ENCODE measurements around the gene ELK1. TPM values are rescaled to one million over a fixed set of nuclear protein-coding genes. Genes with fewer than 3 reads are reported as not detected.

ELK1 gene
- total RNA-seq, 4 donors from 2014 or later: 19.1 to 35.3 (median 25.1) TPM

GRCh38 chrX:47664737-47665136, 14.4 kb upstream of the ELK1 start:
- no peak for DNase-seq (ENCODE audit: extremely low spot score)
- no peak overlapping the region for H3K27ac ChIP-seq (replicated peaks in 1 of 4)
- H3K9me3 ChIP-seq: no peaks in the 10 kb centered on the region
- no peak overlapping the region for H3K4me3 ChIP-seq
- H3K27me3 ChIP-seq: no peaks in the 10 kb centered on the region
- no peak for TF ChIP-seq POLR2A (IDR thresholded peaks at IDR 0.05; ENCODE audit: low read depth)
- TF ChIP-seq POLR2AphosphoS5 (IDR thresholded peaks at IDR 0.05): no peak
- TF ChIP-seq CTCF (IDR thresholded peaks at IDR 0.05): no peak
- TF ChIP-seq EP300 (IDR thresholded peaks at IDR 0.05): no peak
- no peaks in the 10 kb centered on the region for H3K36me3 ChIP-seq
- H3K4me1 ChIP-seq: peaks cover 0 to under 1% (median 0%) of the 10 kb centered on the region in 4 donors
- intact Hi-C loops (cut with DNase I): no loop called here
- 80% methylated on average over 5 of the region's 5 CpGs for WGBS

GRCh38 chrX:47662144-47662657, 11.8 kb upstream of the ELK1 start:
- WGBS: 56% methylated on average over 1 of the region's 1 CpG
- H3K4me1 ChIP-seq: peaks cover 0 to 14% (median 4%) of the 10 kb centered on the region in 4 donors
- intact Hi-C loops (cut with DNase I): no loop called here
- no peaks in the 10 kb centered on the region for H3K27me3 ChIP-seq
- peak; percentile 55 for DNase-seq (ENCODE audit: extremely low spot score)
- no peak for TF ChIP-seq EP300 (IDR thresholded peaks at IDR 0.05)
- H3K36me3 ChIP-seq: peaks cover 0 to 4% (median 2%) of the 10 kb centered on the region in 4 donors
- no peaks in the 10 kb centered on the region for H3K9me3 ChIP-seq
- H3K27ac ChIP-seq (replicated peaks in 1 of 4): no peak overlapping the region
- no peak overlapping the region for H3K4me3 ChIP-seq

DNA sequence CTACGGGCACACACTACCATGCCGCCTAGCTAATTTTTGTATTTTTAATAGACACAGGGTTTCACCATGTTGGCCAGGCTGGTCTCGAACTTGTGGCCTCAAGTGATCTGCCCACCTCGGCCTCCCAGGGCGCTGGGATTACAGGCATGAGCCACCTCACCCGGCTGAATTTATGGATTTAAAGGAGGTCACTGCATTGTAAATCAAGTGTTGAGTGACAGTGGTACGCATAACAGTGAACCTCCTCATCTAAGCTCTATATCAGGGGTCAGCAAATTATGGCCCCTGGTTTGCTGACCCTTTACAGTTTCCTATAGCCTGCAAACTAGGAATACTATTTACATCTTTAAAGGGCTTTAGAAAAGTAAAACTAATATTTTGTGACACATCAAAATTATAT, 11.2 kb upstream of the ELK1 start:
- Histone ChIP-seq H3K4me3 (no peak overlapping the region), H3K4me1 (peaks cover 0 to 14% (median 4%) of the 10 kb centered on the region in 4 donors), H3K9me3 (no peaks in the 10 kb centered on the region), H3K27ac (replicated peaks in 1 of 4) (no peak overlapping the region), H3K36me3 (peaks cover 0 to 11% (median 9%) of the 10 kb centered on the region in 4 donors), H3K27me3 (no peaks in the 10 kb centered on the region)
- intact Hi-C loops (cut with DNase I): no loop called here
- TF ChIP-seq CTCF (IDR thresholded peaks at IDR 0.05) (no peak), POLR2AphosphoS5 (IDR thresholded peaks at IDR 0.05) (no peak), EP300 (IDR thresholded peaks at IDR 0.05) (no peak), POLR2A (IDR thresholded peaks at IDR 0.05; ENCODE audit: low read depth) (no peak)
- WGBS: 84% methylated on average over 7 of the region's 7 CpGs
- peak; percentile 4 for DNase-seq (ENCODE audit: extremely low spot score)

GRCh38 chrX:47659421-47659726, 9.0 kb upstream of the ELK1 start:
- no peak for DNase-seq (ENCODE audit: extremely low spot score)
- Histone ChIP-seq H3K4me1 (peaks cover 0 to 14% (median 4%) of the 10 kb centered on the region in 4 donors), H3K27me3 (no peaks in the 10 kb centered on the region), H3K9me3 (no peaks in the 10 kb centered on the region), H3K4me3 (peak overlapping the region; percentile 59 to 75 (median 67)), H3K27ac (replicated peaks in 1 of 4) (peak overlapping the region; percentile 92 to 96 (median 94)), H3K36me3 (peaks cover 0 to 31% (median 18%) of the 10 kb centered on the region in 4 donors)
- intact Hi-C loops (cut with DNase I): loop anchor here (5.0 to 10.0 kb wide), 3 partner anchors 97 to 1505 kb away; partner anchors contain the start of genes ARAF, MAGIX and OTUD5
- WGBS: 58% methylated on average over 8 of the region's 8 CpGs
- TF ChIP-seq POLR2AphosphoS5 (IDR thresholded peaks at IDR 0.05) (no peak), CTCF (IDR thresholded peaks at IDR 0.05) (no peak), EP300 (IDR thresholded peaks at IDR 0.05) (no peak), POLR2A (IDR thresholded peaks at IDR 0.05; ENCODE audit: low read depth) (no peak)

DNA sequence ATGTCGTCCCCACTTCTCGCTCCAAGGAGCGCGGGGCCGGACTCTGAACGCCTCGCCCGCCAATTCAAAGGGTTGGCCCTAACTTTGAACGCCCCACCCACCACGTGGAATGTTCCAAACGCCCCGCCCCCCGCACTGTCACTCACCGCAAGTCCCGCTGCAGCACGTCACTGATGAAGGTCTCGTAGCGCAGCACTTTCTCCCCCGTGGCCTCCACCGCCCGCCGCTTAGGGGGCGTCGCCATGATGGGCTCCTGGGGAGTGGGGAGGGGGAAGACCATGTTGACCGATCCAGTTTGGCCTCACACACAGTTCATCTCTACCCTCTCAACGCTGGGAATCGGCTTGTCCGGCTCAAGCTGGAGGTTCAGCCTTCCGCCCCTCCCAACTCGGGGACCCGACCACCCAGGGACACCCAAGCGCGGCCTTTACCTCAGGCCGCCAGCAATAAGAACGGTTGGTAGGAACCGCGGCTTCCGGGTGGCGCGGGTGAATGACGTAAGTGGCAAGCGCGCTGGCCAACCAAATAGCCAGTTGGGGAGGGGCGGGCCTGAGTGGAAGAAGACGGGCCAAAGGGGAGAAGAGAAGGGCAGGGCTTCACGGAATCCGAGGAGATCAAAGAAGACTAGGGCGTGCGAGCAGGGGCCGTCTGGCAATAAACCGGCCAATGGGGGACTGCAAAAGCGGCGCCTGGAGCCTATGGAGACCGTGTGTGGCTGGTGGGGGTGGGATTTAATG, 8.5 kb upstream of the ELK1 start, which contains the start of gene UXT:
UXT (minus strand) TSS at position 497 of the 737 bp plus-strand sequence; CDS start at position 244, 253 bp downstream.
- no peaks in the 10 kb centered on the region for H3K27me3 ChIP-seq
- TF ChIP-seq POLR2A (IDR thresholded peaks at IDR 0.05; ENCODE audit: low read depth) (peak; percentile 48), EP300 (IDR thresholded peaks at IDR 0.05) (no peak), CTCF (IDR thresholded peaks at IDR 0.05) (no peak), POLR2AphosphoS5 (IDR thresholded peaks at IDR 0.05) (peak; percentile 74 to 95)
- intact Hi-C loops (cut with DNase I): loop anchor here (5.0 to 10.0 kb wide), 3 partner anchors 97 to 1506 kb away; partner anchors contain the start of genes ARAF, MAGIX and OTUD5
- H3K9me3 ChIP-seq: no peaks in the 10 kb centered on the region
- peaks cover 0 to 33% (median 21%) of the 10 kb centered on the region in 4 donors for H3K36me3 ChIP-seq
- DNase-seq (ENCODE audit: extremely low spot score): peak; percentile 98
- 55% methylated on average over 40 of the region's 54 CpGs for WGBS
- peaks cover 0 to 14% (median 4%) of the 10 kb centered on the region in 4 donors for H3K4me1 ChIP-seq
- H3K27ac ChIP-seq (replicated peaks in 1 of 4): peak within 1 kb of the TSS; percentile 92 to 96 (median 94)
- H3K4me3 ChIP-seq: peak within 1 kb of the TSS; percentile 59 to 75 (median 67)

Measured in esophagus muscularis mucosa (tissue), 4 donors.